Progenitor cell of endocrine pancreas (in vitro differentiated cells): ENCODE data around the gene FRZB. TPM values are rescaled to one million over a fixed set of nuclear protein-coding genes. Genes with fewer than 3 reads are reported as not detected.
"Not testable (repeated sequence)": the region's sequence is repeated elsewhere in the genome, so short reads cannot be mapped to it uniquely, and the experiment has no call there.

Experiments
- DNase-seq: peaks from one replicate; pipeline ENCODE4 v3.0.0; 2021; ENCODE audit warnings: low spot score; ENCODE audit not compliant: unreplicated experiment
- H3K27ac Mint-ChIP-seq: 2 replicates; pipeline ENCODE4 v1.8.0; 2021; ENCODE audit warnings: mild to moderate bottlenecking, moderate library complexity, mixed read lengths
- H3K27me3 Mint-ChIP-seq: 2 replicates; pipeline ENCODE4 v1.8.0; 2021; ENCODE audit warnings: mixed read lengths
- H3K36me3 Mint-ChIP-seq: 2 replicates; pipeline ENCODE4 v1.8.0; 2022; ENCODE audit warnings: mixed read lengths; ENCODE audit not compliant: insufficient read depth
- H3K4me1 Mint-ChIP-seq: 2 replicates; pipeline ENCODE4 v1.8.0; 2021; ENCODE audit warnings: low read depth, mixed read lengths
- H3K4me3 Mint-ChIP-seq: 2 replicates; pipeline ENCODE4 v1.8.0; 2021; ENCODE audit warnings: low read depth, mild to moderate bottlenecking, moderate library complexity, mixed read lengths
- H3K9me3 Mint-ChIP-seq: 2 replicates; pipeline ENCODE4 v1.8.0; 2021; ENCODE audit warnings: low read depth, mixed read lengths
- total RNA-seq: library from RNA; stranded (reverse); gene quantifications from 2 replicates; pipeline ENCODE4 v1.2.1, GENCODE V29; 2021
- TF ChIP-seq, protein P1 (sequence below): fragments of 200-600 bp; sonication (generic); IDR thresholded peaks from one replicate; pipeline ENCODE4 v1.5.0; 2021; ENCODE audit warnings: antibody characterized with exemption, mild to moderate bottlenecking; ENCODE audit not compliant: unreplicated experiment

Gene FRZB
- total RNA-seq, 1 donor from 2014 or later = 38.2 TPM

- Mint-ChIP-seq H3K27me3 (no peaks in the 10 kb centered on the region), H3K4me1 (peaks cover 23% of the 10 kb centered on the region), H3K4me3 (no peak overlapping the region), H3K9me3 (no peaks in the 10 kb centered on the region), H3K36me3 (no peaks in the 10 kb centered on the region), H3K27ac (peak overlapping the region; percentile 49)
- DNase-seq = no peak
- TF ChIP-seq, protein P1, sequence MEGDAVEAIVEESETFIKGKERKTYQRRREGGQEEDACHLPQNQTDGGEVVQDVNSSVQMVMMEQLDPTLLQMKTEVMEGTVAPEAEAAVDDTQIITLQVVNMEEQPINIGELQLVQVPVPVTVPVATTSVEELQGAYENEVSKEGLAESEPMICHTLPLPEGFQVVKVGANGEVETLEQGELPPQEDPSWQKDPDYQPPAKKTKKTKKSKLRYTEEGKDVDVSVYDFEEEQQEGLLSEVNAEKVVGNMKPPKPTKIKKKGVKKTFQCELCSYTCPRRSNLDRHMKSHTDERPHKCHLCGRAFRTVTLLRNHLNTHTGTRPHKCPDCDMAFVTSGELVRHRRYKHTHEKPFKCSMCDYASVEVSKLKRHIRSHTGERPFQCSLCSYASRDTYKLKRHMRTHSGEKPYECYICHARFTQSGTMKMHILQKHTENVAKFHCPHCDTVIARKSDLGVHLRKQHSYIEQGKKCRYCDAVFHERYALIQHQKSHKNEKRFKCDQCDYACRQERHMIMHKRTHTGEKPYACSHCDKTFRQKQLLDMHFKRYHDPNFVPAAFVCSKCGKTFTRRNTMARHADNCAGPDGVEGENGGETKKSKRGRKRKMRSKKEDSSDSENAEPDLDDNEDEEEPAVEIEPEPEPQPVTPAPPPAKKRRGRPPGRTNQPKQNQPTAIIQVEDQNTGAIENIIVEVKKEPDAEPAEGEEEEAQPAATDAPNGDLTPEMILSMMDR = no peak
Measured at GRCh38 chr2:182890305-182890704, 23.9 kb upstream of the FRZB start.

DNA sequence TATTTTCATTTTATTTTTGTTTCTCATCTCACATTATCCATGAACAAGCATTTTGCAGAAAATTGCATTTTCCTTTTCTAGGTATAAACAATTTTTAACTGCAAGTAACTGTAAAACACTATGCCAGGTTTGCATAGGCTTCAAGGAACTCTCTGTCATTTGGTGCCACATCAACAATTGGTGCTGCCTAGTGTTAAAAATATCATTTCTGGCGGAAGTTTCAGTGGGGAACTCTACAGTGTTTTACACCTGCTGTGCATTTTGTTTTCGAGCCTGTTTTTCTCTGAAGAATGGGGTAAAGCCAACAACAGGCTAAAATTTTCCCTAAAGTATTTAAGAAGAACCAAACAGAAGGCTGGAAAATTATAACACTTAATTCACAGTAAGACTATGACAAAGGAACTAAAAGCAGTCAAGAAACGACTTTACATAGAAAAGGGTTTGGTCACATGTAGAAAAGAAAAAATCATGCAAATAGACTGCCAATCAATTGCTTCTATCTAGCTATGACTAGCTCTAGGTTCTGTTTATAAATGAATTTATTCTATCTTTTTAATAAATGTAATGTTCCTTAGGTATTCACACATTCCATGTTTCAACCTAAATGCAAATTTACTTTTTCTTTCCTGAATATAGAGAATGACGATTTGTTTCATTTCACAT lies 21.4 kb upstream of the FRZB start:
- TF ChIP-seq, protein P1 = no peak
- Mint-ChIP-seq H3K4me3 (no peak overlapping the region), H3K4me1 (peaks cover 23% of the 10 kb centered on the region)

GRCh38 chr2:182887093-182887492 lies 20.7 kb upstream of the FRZB start:
- H3K27ac Mint-ChIP-seq = no peak overlapping the region
- H3K4me3 Mint-ChIP-seq = no peak overlapping the region
- DNase-seq = no peak
- no peaks in the 10 kb centered on the region for H3K36me3 Mint-ChIP-seq
- no peaks in the 10 kb centered on the region for H3K9me3 Mint-ChIP-seq
- peaks cover 20% of the 10 kb centered on the region for H3K4me1 Mint-ChIP-seq
- TF ChIP-seq, protein P1 = no peak
- no peaks in the 10 kb centered on the region for H3K27me3 Mint-ChIP-seq

More for the DNA sequence above, 21.4 kb upstream of the FRZB start:
- no peak for DNase-seq
- Mint-ChIP-seq H3K27ac (no peak overlapping the region), H3K36me3 (no peaks in the 10 kb centered on the region), H3K27me3 (no peaks in the 10 kb centered on the region), H3K9me3 (no peaks in the 10 kb centered on the region)

GRCh38 chr2:182885771-182886170 lies 19.3 kb upstream of the FRZB start:
- H3K9me3 Mint-ChIP-seq = peaks cover 3% of the 10 kb centered on the region
- TF ChIP-seq, protein P1 = no peak
- H3K36me3 Mint-ChIP-seq = no peaks in the 10 kb centered on the region
- no peaks in the 10 kb centered on the region for H3K27me3 Mint-ChIP-seq
- no peak overlapping the region for H3K27ac Mint-ChIP-seq
- no peak overlapping the region for H3K4me3 Mint-ChIP-seq
- no peak for DNase-seq
- peaks cover 8% of the 10 kb centered on the region for H3K4me1 Mint-ChIP-seq

DNA sequence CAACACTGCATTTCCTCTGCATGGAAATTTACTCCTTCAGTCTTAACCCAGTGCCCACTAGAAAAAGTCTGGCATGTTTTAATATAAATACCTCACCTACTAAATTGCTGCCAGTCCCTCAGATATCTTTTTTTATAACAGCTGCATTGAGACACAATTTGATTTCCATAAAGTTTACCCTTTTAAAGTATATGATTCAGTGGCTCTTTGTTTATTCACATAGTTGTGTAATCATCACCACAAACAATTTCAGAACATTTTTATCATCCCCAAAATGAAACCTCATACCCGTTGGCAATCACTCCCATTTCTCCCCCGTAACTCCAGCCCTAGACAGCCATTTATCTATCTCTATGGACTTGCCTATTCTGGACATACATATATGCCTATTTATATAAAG lies 17.0 kb upstream of the FRZB start:
- no peak overlapping the region for H3K27ac Mint-ChIP-seq
- TF ChIP-seq, protein P1 = no peak
- H3K9me3 Mint-ChIP-seq = peaks cover 14% of the 10 kb centered on the region
- no peak for DNase-seq
- no peaks in the 10 kb centered on the region for H3K27me3 Mint-ChIP-seq
- no peak overlapping the region for H3K4me3 Mint-ChIP-seq
- no peaks in the 10 kb centered on the region for H3K4me1 Mint-ChIP-seq
- peaks cover 8% of the 10 kb centered on the region for H3K36me3 Mint-ChIP-seq

- Mint-ChIP-seq H3K36me3 (peaks cover 11% of the 10 kb centered on the region), H3K9me3 (peaks cover 28% of the 10 kb centered on the region)
- H3K4me1 Mint-ChIP-seq, H3K27ac Mint-ChIP-seq, H3K27me3 Mint-ChIP-seq, DNase-seq, H3K4me3 Mint-ChIP-seq: not testable (repeated sequence)
Measured at GRCh38 chr2:182880100-182880499, 13.7 kb upstream of the FRZB start.

DNA sequence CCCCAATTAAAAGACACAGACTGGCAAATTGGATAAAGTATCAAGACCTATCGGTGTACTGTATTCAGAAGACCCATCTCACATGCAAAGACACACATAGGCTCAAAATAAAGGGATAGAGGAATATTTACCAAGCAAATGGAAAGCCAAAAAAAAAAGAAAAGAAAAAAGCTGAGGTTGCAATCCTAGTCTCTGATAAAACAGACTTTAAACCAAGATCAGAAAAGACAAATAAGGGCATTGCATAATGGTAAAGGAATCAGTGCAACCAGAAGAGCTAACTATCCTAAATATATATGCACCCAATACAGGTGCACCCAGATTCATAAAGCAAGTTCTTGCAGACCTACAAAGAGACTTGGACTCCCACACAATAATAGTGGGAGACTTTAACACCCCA lies 10.2 kb upstream of the FRZB start:
- DNase-seq, H3K27ac Mint-ChIP-seq, H3K4me1 Mint-ChIP-seq, H3K4me3 Mint-ChIP-seq, H3K27me3 Mint-ChIP-seq: not testable (repeated sequence)
- Mint-ChIP-seq H3K36me3 (peaks cover 16% of the 10 kb centered on the region), H3K9me3 (peaks cover 33% of the 10 kb centered on the region)
